ENCODE measurements around the gene ADH5. TPM values are rescaled to one million over a fixed set of nuclear protein-coding genes. Genes with fewer than 3 reads are reported as not detected.
"Not testable (repeated sequence)": the region's sequence is repeated elsewhere in the genome, so short reads cannot be mapped to it uniquely, and the experiment has no call there.

ADH5 gene
- total and polyA plus RNA-seq, 8 donors = 152 to 305 (median 244) TPM

GRCh38 chr4:99117876-99118693 lies 29.5 kb upstream of the ADH5 start:
- H3K27ac ChIP-seq = no peak overlapping the region
- intact Hi-C loops (cut with DNase I) = loop anchor here in 1 of 2 donors (5.0 kb wide), 1 partner anchor 284 kb away; no protein-coding TSS in a partner anchor
- H3K27me3 ChIP-seq = no peaks in the 10 kb centered on the region
- no peak overlapping the region for H3K4me3 ChIP-seq
- no peaks in the 10 kb centered on the region for H3K9me3 ChIP-seq
- peak in 1 of 2 donors; percentile 23 for TF ChIP-seq CTCF (IDR thresholded peaks at IDR 0.05)
- H3K36me3 ChIP-seq = no peaks in the 10 kb centered on the region
- ATAC-seq (peak; percentile 46), DNase-seq (peak in 2 of 4 donors; percentile 18 to 22)
- no peaks in the 10 kb centered on the region for H3K4me1 ChIP-seq

- H3K27ac ChIP-seq, H3K27me3 ChIP-seq, H3K36me3 ChIP-seq, H3K4me1 ChIP-seq, H3K4me3 ChIP-seq, DNase-seq, ATAC-seq, H3K9me3 ChIP-seq: not testable (repeated sequence)
- intact Hi-C loops (cut with DNase I) = loop anchor here in 1 of 2 donors (5.0 kb wide), 1 partner anchor 285 kb away; no protein-coding TSS in a partner anchor
These were observed 28.7 kb upstream of the ADH5 start for GRCh38 chr4:99117122-99117841.

- ATAC-seq; H3K27ac ChIP-seq; intact Hi-C loops (cut with DNase I); H3K36me3 ChIP-seq; H3K4me3 ChIP-seq; H3K27me3 ChIP-seq; DNase-seq; H3K4me1 ChIP-seq; H3K9me3 ChIP-seq: not testable (repeated sequence)
These were observed 20.7 kb upstream of the ADH5 start for GRCh38 chr4:99109286-99109685.

GRCh38 chr4:99104153-99104552 lies 15.6 kb upstream of the ADH5 start:
- H3K27ac ChIP-seq = no peak overlapping the region

GRCh38 chr4:99103166-99103565 lies 14.6 kb upstream of the ADH5 start:
- ATAC-seq (no peak), DNase-seq (no peak)
- no peaks in the 10 kb centered on the region for H3K4me1 ChIP-seq
- no peaks in the 10 kb centered on the region for H3K9me3 ChIP-seq
- no peak for TF ChIP-seq CTCF (IDR thresholded peaks at IDR 0.05)
- no peak overlapping the region for H3K27ac ChIP-seq
- H3K36me3 ChIP-seq = no peaks in the 10 kb centered on the region
- intact Hi-C loops (cut with DNase I) = no loop called here
- H3K4me3 ChIP-seq = no peak overlapping the region
- no peaks in the 10 kb centered on the region for H3K27me3 ChIP-seq

More at GRCh38 chr4:99104153-99104552, 15.6 kb upstream of the ADH5 start:
- H3K27me3 ChIP-seq = no peaks in the 10 kb centered on the region
- no peak for DNase-seq
- TF ChIP-seq CTCF (IDR thresholded peaks at IDR 0.05) = no peak
- intact Hi-C loops (cut with DNase I) = no loop called here
- no peaks in the 10 kb centered on the region for H3K36me3 ChIP-seq
- no peak overlapping the region for H3K4me3 ChIP-seq
- ATAC-seq = no peak
- no peaks in the 10 kb centered on the region for H3K9me3 ChIP-seq
- no peaks in the 10 kb centered on the region for H3K4me1 ChIP-seq

- Histone ChIP-seq H3K36me3 (no peaks in the 10 kb centered on the region), H3K27ac (no peak overlapping the region), H3K4me3 (no peak overlapping the region), H3K27me3 (no peaks in the 10 kb centered on the region), H3K9me3 (no peaks in the 10 kb centered on the region), H3K4me1 (no peaks in the 10 kb centered on the region)
- TF ChIP-seq CTCF (IDR thresholded peaks at IDR 0.05) = no peak
- DNase-seq = no peak
- intact Hi-C loops (cut with DNase I) = no loop called here
- no peak for ATAC-seq
These were observed 14.0 kb upstream of the ADH5 start for GRCh38 chr4:99102634-99103033.
